ENCODE measurements around the gene CCNY.
"Not testable (repeated sequence)": the region's sequence is repeated elsewhere in the genome, so short reads cannot be mapped to it uniquely, and the experiment has no call there.

CCNY gene

GRCh38 chr10:35497909-35498308, 161.6 kb downstream of the CCNY start:
- no peak for DNase-seq

- no peak for DNase-seq
Measured at GRCh38 chr10:35498693-35499092, 162.4 kb downstream of the CCNY start.

- DNase-seq = no peak
Measured at GRCh38 chr10:35501923-35502322, 165.6 kb downstream of the CCNY start.

- DNase-seq = no peak
Measured at GRCh38 chr10:35502692-35503091, 166.4 kb downstream of the CCNY start.

GRCh38 chr10:35503578-35503977, 167.3 kb downstream of the CCNY start:
- DNase-seq = no peak

- no peak for DNase-seq
Measured at GRCh38 chr10:35504132-35504531, 167.8 kb downstream of the CCNY start.

- DNase-seq = no peak
Measured at GRCh38 chr10:35505241-35505873, 169.0 kb downstream of the CCNY start.

- DNase-seq = no peak
Measured at GRCh38 chr10:35506741-35507140, 170.4 kb downstream of the CCNY start.

- DNase-seq = no peak
Measured at GRCh38 chr10:35507519-35508109, 171.3 kb downstream of the CCNY start.

GRCh38 chr10:35508647-35509046, 172.3 kb downstream of the CCNY start:
- no peak for DNase-seq

- no peak for DNase-seq
Measured at GRCh38 chr10:35510891-35511290, 174.6 kb downstream of the CCNY start.

- no peak for DNase-seq
Measured at GRCh38 chr10:35511647-35512046, 175.3 kb downstream of the CCNY start.

GRCh38 chr10:35516102-35516670, 179.9 kb downstream of the CCNY start:
- no peak for DNase-seq

- no peak for DNase-seq
Measured at GRCh38 chr10:35517431-35518181, 181.3 kb downstream of the CCNY start.

- not testable (repeated sequence) for DNase-seq
Measured at GRCh38 chr10:35518187-35518586, 181.9 kb downstream of the CCNY start.

- DNase-seq = no peak
Measured at GRCh38 chr10:35520996-35521395, 184.7 kb downstream of the CCNY start.

GRCh38 chr10:35523670-35524225, 187.4 kb downstream of the CCNY start:
- no peak for DNase-seq

- no peak for DNase-seq
Measured at GRCh38 chr10:35526746-35527145, 190.4 kb downstream of the CCNY start.

GRCh38 chr10:35532141-35532540, 195.8 kb downstream of the CCNY start:
- no peak for DNase-seq

- no peak for DNase-seq
Measured at GRCh38 chr10:35533565-35533964, 197.3 kb downstream of the CCNY start.

- no peak for DNase-seq
Measured at GRCh38 chr10:35535136-35535535, 198.8 kb downstream of the CCNY start.

- DNase-seq = no peak
Measured at GRCh38 chr10:35536789-35537188, 200.5 kb downstream of the CCNY start.

- not testable (repeated sequence) for DNase-seq
Measured at GRCh38 chr10:35537925-35538324, 201.6 kb downstream of the CCNY start.

Measured in activated T-cell treated with anti-CD3 and anti-CD28 coated beads, Interleukin-2, amount 50 U/mL, for 48 hours (primary cell).